ENCODE results near the gene CFAP20DC. TPM values are rescaled to one million over a fixed set of nuclear protein-coding genes. Genes with fewer than 3 reads are reported as not detected.

CFAP20DC gene
- total RNA-seq, 1 donor from 2014 or later, result not detected

GRCh38 chr3:58874248-58874741, 175.5 kb downstream of the CFAP20DC start:
- H3K9me3 ChIP-seq (replicated peaks), result no peaks in the 10 kb centered on the region
- TF ChIP-seq, protein P1, sequence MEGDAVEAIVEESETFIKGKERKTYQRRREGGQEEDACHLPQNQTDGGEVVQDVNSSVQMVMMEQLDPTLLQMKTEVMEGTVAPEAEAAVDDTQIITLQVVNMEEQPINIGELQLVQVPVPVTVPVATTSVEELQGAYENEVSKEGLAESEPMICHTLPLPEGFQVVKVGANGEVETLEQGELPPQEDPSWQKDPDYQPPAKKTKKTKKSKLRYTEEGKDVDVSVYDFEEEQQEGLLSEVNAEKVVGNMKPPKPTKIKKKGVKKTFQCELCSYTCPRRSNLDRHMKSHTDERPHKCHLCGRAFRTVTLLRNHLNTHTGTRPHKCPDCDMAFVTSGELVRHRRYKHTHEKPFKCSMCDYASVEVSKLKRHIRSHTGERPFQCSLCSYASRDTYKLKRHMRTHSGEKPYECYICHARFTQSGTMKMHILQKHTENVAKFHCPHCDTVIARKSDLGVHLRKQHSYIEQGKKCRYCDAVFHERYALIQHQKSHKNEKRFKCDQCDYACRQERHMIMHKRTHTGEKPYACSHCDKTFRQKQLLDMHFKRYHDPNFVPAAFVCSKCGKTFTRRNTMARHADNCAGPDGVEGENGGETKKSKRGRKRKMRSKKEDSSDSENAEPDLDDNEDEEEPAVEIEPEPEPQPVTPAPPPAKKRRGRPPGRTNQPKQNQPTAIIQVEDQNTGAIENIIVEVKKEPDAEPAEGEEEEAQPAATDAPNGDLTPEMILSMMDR (IDR thresholded peaks at IDR 0.05; ENCODE audit: borderline replicate concordance), result no peak
- peaks cover 26% of the 10 kb centered on the region for H3K27me3 ChIP-seq (ENCODE audit: low read depth)
- no peak overlapping the region for H3K27ac ChIP-seq (replicated peaks)
- no peak for DNase-seq
- no peak overlapping the region for H3K4me3 ChIP-seq
- no peaks in the 10 kb centered on the region for H3K4me1 ChIP-seq
- no peaks in the 10 kb centered on the region for H3K36me3 ChIP-seq
- intact Hi-C loops (cut with micrococcal nuclease), result no loop called here

DNA sequence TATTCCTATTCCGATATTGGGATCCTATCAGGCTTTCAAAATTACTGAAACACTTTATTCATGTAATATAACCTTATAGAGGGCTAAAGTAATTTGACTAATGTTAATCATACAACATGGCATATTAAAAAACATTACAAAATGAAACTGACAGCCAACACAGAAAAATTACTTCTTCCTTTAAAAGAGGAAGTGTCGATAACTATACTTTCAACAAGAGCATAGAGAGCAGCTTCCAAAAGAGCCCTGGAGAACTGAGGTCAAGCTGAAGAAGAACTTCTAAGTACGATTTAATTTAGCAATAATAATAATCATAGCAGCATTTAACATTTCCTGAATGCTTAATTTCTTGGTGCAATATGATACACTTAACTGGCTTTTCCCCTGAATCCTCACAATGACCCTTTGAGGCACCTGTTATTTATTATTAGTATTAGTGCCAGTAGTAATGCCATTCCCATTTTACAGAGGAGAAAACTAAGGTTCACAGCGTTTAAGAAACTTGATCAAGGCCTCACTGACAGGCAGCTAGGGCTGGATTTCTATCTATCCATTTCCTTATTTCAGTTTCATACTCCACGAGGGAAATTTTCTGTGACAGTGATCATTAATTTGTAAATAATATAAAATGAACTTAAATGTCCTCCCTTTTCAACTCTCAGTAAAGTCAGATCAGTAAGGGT, 181.6 kb downstream of the CFAP20DC start:
- Histone ChIP-seq H3K4me1 (no peaks in the 10 kb centered on the region), H3K36me3 (no peaks in the 10 kb centered on the region), H3K27me3 (ENCODE audit: low read depth) (peaks cover 48% of the 10 kb centered on the region), H3K9me3 (replicated peaks) (no peaks in the 10 kb centered on the region), H3K4me3 (no peak overlapping the region), H3K27ac (replicated peaks) (no peak overlapping the region)
- TF ChIP-seq, protein P1 (IDR thresholded peaks at IDR 0.05; ENCODE audit: borderline replicate concordance), result no peak
- intact Hi-C loops (cut with micrococcal nuclease), result no loop called here
- no peak for DNase-seq

- no peak overlapping the region for H3K4me3 ChIP-seq
- peaks cover 48% of the 10 kb centered on the region for H3K27me3 ChIP-seq (ENCODE audit: low read depth)
- intact Hi-C loops (cut with micrococcal nuclease), result no loop called here
- TF ChIP-seq, protein P1 (IDR thresholded peaks at IDR 0.05; ENCODE audit: borderline replicate concordance), result no peak
- no peak for DNase-seq
- no peaks in the 10 kb centered on the region for H3K36me3 ChIP-seq
- no peak overlapping the region for H3K27ac ChIP-seq (replicated peaks)
- no peaks in the 10 kb centered on the region for H3K9me3 ChIP-seq (replicated peaks)
- no peaks in the 10 kb centered on the region for H3K4me1 ChIP-seq
Observed at GRCh38 chr3:58867621-58868020, 182.2 kb downstream of the CFAP20DC start.

DNA sequence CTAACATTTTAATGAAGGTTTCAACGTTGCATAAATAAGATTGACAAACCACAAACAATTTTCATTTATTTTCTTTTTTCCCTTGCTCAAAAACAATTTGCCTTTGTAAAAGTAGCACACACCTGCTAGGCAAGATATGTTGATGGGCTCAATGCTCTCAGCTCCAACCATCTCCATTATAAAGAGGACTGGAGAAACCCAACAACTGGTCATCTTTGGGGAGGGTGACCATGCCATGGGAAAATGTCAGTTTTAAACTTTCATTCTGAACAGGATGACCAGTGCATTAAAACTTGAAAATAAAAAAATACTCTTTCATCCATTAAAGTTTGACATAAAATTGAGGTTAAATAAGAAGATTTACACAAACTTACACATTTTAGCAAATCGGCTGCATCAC, 183.7 kb downstream of the CFAP20DC start:
- intact Hi-C loops (cut with micrococcal nuclease), result no loop called here
- H3K9me3 ChIP-seq (replicated peaks), result no peaks in the 10 kb centered on the region
- no peaks in the 10 kb centered on the region for H3K4me1 ChIP-seq
- H3K36me3 ChIP-seq, result no peaks in the 10 kb centered on the region
- DNase-seq, result no peak
- H3K27me3 ChIP-seq (ENCODE audit: low read depth), result peaks cover 42% of the 10 kb centered on the region
- TF ChIP-seq, protein P1 (IDR thresholded peaks at IDR 0.05; ENCODE audit: borderline replicate concordance), result no peak
- H3K27ac ChIP-seq (replicated peaks), result no peak overlapping the region
- no peak overlapping the region for H3K4me3 ChIP-seq

DNA sequence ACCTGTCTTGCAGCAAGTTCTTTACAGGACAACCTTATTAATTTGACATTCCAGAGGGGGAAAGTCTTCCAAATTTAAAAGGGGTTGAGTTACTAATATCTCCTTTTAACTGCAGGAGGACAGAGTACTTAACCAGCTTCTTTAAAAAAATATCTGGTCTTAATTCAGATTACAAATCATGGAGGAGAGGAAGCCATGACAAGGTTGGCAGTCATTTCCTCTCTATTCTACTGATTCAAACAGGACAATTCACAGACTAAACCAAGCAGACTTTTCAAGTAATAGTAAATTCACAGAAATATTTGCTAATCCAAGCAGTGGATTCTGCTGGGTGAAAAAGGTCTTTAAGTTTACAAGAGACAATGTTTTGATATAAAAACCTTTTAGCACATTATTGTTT, 185.3 kb downstream of the CFAP20DC start:
- Histone ChIP-seq H3K4me1 (no peaks in the 10 kb centered on the region), H3K9me3 (replicated peaks) (no peaks in the 10 kb centered on the region), H3K27ac (replicated peaks) (no peak overlapping the region), H3K4me3 (no peak overlapping the region), H3K27me3 (ENCODE audit: low read depth) (peaks cover 39% of the 10 kb centered on the region), H3K36me3 (no peaks in the 10 kb centered on the region)
- TF ChIP-seq, protein P1 (IDR thresholded peaks at IDR 0.05; ENCODE audit: borderline replicate concordance), result no peak
- no peak for DNase-seq
- intact Hi-C loops (cut with micrococcal nuclease), result no loop called here
